Subcutaneous abdominal adipose tissue (tissue), 5 donors: ENCODE data around the gene ST3GAL5.
A peak's percentile ranks its signal among the peaks of the same experiment; 100 is the strongest.
"Not testable (repeated sequence)": the region's sequence is repeated elsewhere in the genome, so short reads cannot be mapped to it uniquely, and the experiment has no call there.

Experiments used
- H3K27ac ChIP-seq: one replicate; pipeline ENCODE4 v1.7.0; 2013; ENCODE audit warnings: low read depth, mild to moderate bottlenecking, inconsistent platforms, low read length, moderate library complexity
- H3K27me3 ChIP-seq, 5 donors: one replicate each; pipeline ENCODE4 v1.7.0; 2013; ENCODE audit warnings: low read length in 5 of 5, inconsistent platforms in 1 of 5; ENCODE audit not compliant: control insufficient read depth in 5 of 5, insufficient read depth in 4 of 5
- H3K36me3 ChIP-seq, 5 donors: one replicate each; pipeline ENCODE4 v1.7.0; 2013; ENCODE audit warnings: low read length in 5 of 5; ENCODE audit not compliant: control insufficient read depth in 5 of 5, insufficient read depth in 5 of 5
- H3K4me1 ChIP-seq, 5 donors: one replicate each; pipeline ENCODE4 v1.7.0; 2013; ENCODE audit warnings: low read length in 5 of 5, mild to moderate bottlenecking in 3 of 5, moderate library complexity in 1 of 5; ENCODE audit not compliant: control insufficient read depth in 5 of 5, insufficient read depth in 5 of 5
- H3K4me3 ChIP-seq, 5 donors: one replicate each; pipeline ENCODE4 v1.7.0; 2013; ENCODE audit warnings: low read length in 5 of 5, low read depth in 1 of 5
- H3K9ac ChIP-seq, 5 donors: one replicate each; pipeline ENCODE4 v1.7.0; 2013; ENCODE audit warnings: low read length in 5 of 5, mild to moderate bottlenecking in 4 of 5, moderate library complexity in 3 of 5
- H3K9me3 ChIP-seq, 5 donors: one replicate each; pipeline ENCODE4 v1.7.0; 2013; ENCODE audit warnings: low read length in 5 of 5; ENCODE audit not compliant: control insufficient read depth in 5 of 5
- donor health status: healthy.
- donor health status: healthy.
- donor health status: healthy.
- donor health status: healthy.
- donor health status: healthy.

ST3GAL5 gene

DNA sequence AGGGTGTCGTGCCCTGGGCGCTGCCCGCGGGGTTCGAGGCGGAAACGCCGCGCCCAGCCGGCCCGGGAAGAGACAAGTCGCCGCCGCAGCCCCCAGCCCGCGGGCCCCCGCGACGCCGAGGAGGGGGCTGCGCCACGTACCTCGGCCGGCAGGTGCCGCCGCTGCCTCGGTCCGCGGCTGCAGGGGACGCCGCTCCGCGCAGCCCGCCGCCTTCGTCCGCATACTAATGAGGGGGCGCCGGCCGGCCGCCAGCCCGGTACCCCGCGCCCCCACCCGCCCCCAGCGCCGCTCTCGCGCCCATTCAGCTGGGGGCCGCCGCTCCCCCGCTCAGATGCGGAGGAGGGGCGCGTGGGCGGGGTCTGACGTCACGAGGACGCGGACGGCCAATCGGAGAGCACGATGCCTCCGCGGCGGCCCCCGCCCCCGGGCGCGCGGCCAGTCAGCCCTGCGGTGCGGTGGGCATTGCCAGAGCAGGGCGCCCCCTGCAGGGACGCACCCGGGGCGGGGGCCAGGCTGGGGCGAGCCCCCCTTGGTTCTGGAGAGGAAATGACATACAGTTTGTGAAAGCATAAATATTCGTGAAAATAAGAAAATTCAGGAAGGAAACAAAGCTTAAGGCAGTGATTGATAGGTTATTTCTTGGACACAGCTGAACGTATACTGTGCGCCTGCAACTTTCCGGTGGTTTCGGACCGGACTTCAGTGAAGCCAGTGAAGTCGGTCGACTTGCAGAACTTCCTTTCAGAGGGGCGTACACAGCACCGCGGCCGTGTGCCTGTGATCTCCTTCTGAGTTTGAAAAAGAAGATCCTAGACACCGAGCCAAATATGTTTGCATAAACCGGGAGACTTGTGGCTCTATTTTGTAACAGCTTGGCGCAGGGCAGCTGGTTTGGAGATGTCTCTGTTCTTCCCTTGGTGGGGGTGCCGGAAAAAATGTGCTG is at the start of gene ST3GAL5:
Gene ST3GAL5, minus strand, starts transcription at position 307 of the 943 bp plus-strand sequence. Its CDS starts 85 bp downstream, at position 222.
- peak within 1 kb of the TSS; percentile 69 to 82 (median 78) for H3K9ac ChIP-seq
- no peaks in the 10 kb centered on the region for H3K27me3 ChIP-seq
- H3K9me3 ChIP-seq = no peaks in the 10 kb centered on the region
- H3K27ac ChIP-seq = peak within 1 kb of the TSS; percentile 80
- H3K4me3 ChIP-seq = peak within 1 kb of the TSS; percentile 66 to 91 (median 84)
- peaks cover 3 to 65% (median 56%) of the 10 kb centered on the region in 5 donors for H3K4me1 ChIP-seq
- no peaks in the 10 kb centered on the region for H3K36me3 ChIP-seq

DNA sequence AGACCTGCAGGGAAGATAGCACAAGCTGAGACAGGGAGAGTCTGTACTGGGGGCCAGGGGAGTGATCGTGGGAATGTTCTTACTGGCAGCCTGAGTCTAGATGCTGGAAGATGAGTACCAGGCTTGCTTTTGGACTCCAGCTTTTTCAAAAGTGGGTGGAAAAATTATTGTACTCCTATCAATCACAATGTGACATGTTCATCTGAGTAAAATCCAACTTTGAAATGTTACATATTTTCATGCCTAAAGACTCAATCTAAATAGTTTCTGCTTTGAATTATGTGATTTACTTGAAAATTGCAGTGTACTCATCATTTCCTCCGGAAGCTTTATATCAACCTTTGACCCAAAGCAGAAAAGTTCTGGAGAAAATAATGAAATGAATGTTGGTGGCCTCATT is 49.7 kb upstream of the ST3GAL5 start:
- Histone ChIP-seq H3K27ac (no peak overlapping the region), H3K36me3 (no peaks in the 10 kb centered on the region), H3K27me3 (no peaks in the 10 kb centered on the region), H3K4me1 (peaks cover 0 to 15% (median 6%) of the 10 kb centered on the region in 5 donors), H3K9me3 (peaks cover 0 to 8% (median 7%) of the 10 kb centered on the region in 5 donors), H3K4me3 (no peak overlapping the region), H3K9ac (no peak overlapping the region)

DNA sequence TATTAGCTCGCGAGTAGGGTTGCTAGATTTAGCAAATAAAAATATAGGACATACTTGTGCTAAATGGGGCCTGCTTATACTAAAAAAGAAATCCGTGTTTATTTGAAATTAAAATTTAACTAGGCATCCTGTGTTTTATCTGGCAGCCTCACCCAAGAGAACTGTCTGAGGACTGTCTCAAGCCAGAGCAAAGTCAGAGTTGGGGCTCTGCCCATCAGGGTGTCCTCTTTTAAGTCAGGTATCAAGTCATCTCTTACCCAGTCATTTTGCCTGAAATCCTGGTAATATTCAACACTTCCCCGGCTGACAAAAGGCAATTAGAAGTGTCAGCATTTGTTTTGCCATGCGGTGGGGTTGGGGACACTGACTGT is 48.3 kb upstream of the ST3GAL5 start:
- Histone ChIP-seq H3K27ac (no peak overlapping the region), H3K4me3 (no peak overlapping the region), H3K9ac (no peak overlapping the region), H3K36me3 (no peaks in the 10 kb centered on the region), H3K4me1 (peaks cover 0 to 18% (median 6%) of the 10 kb centered on the region in 5 donors), H3K9me3 (peaks cover 0 to 3% (median under 1%) of the 10 kb centered on the region in 5 donors), H3K27me3 (no peaks in the 10 kb centered on the region)

DNA sequence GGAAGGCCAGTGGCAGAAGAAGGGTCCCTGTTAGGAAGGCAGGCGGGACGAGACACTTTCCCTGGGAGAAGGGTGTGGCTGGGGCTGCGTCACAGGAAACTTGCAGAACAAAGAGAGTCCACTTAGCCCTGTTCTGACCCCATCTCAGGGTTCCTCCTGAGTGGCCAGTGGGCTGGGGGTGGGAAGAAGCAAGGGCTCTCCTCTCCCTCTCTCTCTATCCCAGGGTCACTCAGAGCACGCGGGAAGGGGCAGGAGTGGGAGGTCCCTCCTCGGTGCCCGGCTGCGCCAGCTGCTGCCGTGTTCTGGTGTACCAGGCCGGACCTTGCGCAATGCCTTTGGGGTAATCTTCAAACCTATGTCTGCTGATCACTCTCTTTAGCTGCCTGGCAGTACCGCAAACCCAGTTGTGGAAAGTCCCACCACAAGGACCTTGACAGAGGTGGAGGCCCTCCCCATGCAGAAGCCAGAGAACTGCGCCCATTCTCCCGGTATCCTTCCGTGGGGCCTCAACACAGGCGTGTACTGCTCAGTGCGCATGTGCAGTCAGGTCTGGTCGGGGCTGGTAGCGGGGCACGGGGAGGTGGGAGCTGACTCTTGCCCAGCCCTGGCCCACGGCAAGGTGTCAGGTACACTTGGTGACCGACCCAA is 47.8 kb upstream of the ST3GAL5 start:
- no peak overlapping the region for H3K9ac ChIP-seq
- no peaks in the 10 kb centered on the region for H3K9me3 ChIP-seq
- peaks cover 0 to 18% (median 6%) of the 10 kb centered on the region in 5 donors for H3K4me1 ChIP-seq
- no peaks in the 10 kb centered on the region for H3K27me3 ChIP-seq
- H3K27ac ChIP-seq = no peak overlapping the region
- no peak overlapping the region for H3K4me3 ChIP-seq
- no peaks in the 10 kb centered on the region for H3K36me3 ChIP-seq

DNA sequence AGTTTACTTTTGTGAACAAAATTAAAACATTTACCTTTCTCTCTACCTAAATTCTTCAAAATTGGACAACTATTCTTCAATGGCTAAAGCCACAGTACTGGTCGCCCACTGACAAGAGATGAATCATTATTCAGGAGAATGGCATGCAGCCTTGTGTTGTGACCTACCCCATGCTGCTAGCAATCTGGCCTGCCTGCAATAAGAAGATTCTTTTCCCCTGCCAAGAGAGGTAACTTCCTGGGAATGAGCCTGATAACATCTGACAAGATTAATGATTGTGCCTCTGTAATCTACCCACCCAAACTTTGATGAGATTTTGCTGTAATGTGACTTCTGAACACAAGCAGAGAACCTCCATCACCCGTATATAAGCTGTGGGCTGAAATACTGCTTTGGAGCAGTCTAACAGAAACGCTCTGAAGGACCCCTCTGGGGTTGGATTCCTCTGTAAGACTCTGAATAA is 47.0 kb upstream of the ST3GAL5 start:
- Histone ChIP-seq H3K9me3 (no peaks in the 10 kb centered on the region), H3K27ac (no peak overlapping the region), H3K4me3 (no peak overlapping the region), H3K9ac (no peak overlapping the region), H3K27me3 (no peaks in the 10 kb centered on the region), H3K4me1 (peaks cover 0 to 18% (median 6%) of the 10 kb centered on the region in 5 donors), H3K36me3 (no peaks in the 10 kb centered on the region)

DNA sequence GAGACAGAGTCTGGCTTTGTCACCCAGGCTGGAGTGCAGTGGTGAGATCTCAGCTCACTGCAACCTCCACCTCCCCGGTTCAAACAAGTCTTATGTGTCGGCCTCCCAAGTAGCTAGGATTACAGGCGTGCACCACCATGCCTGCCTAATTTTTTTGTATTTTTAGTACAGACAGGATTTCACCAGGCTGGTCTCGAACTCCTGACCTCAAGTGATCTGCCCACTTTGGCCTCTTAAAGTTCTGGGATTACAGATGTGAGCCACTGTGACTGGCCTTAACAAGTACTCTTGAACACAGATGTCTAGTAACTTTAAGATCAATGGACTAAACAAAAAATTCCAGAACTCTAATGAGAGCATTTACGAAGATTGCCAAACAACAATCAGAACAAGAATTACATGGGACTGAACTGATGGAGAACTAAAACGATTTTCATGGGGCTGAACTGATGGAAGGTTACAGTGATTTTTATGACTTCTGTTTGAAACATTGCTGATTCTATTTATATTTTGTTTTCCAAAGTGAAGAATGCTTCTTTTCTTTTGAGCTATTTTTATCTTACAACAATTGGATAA is 46.5 kb upstream of the ST3GAL5 start:
- peaks cover 0 to 21% (median 9%) of the 10 kb centered on the region in 5 donors for H3K4me1 ChIP-seq
- no peaks in the 10 kb centered on the region for H3K27me3 ChIP-seq
- H3K9me3 ChIP-seq = no peaks in the 10 kb centered on the region
- no peak overlapping the region for H3K27ac ChIP-seq
- no peaks in the 10 kb centered on the region for H3K36me3 ChIP-seq
- no peak overlapping the region for H3K4me3 ChIP-seq
- H3K9ac ChIP-seq = no peak overlapping the region

DNA sequence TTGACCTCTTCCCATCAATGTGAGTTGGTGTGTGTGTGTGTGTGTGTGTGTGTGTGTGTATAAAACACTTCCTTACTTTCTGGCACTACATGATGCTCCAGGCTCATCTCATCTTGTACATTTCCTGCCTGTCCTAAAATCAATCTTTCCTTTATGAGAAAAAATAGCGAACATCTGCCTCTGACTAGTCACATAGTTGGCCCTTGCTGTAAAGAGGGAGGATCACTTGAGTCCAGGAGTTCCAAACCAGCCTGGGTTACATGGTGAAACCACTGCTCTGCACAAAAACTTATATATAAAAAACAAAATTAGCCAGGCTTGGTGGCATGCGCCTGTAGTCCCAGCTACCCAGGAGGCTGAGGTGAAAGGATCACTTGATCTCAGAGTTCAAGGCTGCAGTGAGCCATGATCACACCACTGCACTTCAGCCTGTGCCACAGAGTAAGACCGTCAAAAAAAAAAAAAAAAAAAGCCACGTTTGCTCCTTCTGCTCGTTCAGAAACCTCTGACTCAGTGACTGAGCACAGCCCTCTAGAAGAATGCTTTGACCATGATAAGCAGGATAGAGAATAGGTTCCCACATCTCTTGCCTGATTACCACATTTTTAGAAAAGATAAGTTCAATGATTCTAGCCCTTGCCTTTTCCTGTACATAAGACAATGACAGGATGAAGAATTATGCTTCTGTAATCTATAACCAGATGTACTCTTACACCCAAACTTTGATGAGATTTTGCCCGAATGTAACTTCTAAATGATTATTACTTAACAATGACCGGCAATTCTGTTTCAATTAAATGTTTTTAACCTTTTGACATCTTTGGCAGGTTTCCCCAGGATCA is 45.2 kb upstream of the ST3GAL5 start:
- Histone ChIP-seq H3K27ac (no peak overlapping the region), H3K36me3 (no peaks in the 10 kb centered on the region), H3K9ac (no peak overlapping the region), H3K27me3 (no peaks in the 10 kb centered on the region), H3K9me3 (no peaks in the 10 kb centered on the region), H3K4me1 (peaks cover 0 to 22% (median 19%) of the 10 kb centered on the region in 5 donors), H3K4me3 (no peak overlapping the region)

DNA sequence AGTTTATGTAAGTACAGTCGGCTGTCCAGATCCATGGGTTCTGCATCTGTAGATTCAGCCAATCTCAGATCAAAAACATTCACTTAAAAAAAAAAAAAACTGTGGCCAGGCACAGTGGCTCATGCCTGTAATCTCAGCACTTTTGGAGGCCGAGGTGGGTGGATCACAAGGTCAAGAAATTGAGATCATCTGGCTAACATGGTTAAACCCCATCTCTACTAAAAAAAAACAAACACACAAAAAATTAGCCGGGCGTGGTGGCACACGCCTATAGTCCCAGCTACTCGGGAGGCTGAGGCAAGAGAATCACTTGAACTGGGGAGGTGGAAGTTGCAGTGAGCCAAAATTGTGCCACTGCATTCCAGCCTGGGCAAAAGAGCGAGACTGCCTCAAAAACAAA is 42.4 kb upstream of the ST3GAL5 start:
- not testable (repeated sequence) for H3K27me3 ChIP-seq, H3K36me3 ChIP-seq, H3K9ac ChIP-seq, H3K9me3 ChIP-seq, H3K4me3 ChIP-seq
- Histone ChIP-seq H3K4me1 (peaks cover 0 to 29% (median 28%) of the 10 kb centered on the region in 5 donors), H3K27ac (peak overlapping the region; percentile 55)
